ENCODE results near the gene NDUFC2.

Gene NDUFC2

GRCh38 chr11:78025378-78025777, 54.3 kb downstream of the NDUFC2 start:
- no peak for DNase-seq

DNA sequence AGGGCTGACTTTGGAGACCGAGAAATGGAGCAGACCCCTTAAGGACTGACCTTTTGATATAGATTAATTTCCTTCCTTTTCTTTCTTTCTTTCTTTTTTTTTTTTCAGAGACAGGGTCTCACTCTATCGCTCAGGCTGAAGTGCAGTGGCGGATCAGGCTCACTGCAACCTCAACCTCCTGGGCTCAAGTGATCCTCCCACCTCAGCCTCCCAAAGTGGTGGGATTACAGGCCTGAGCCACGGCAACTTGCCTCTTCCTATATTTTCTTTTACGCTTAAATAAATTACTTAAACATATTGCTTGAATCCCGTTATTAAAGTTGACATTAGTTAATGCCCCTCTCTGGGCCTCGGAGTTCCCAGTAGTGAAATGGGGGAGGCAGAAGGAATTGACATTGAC, 56.2 kb downstream of the NDUFC2 start:
- no peak for DNase-seq

DNA sequence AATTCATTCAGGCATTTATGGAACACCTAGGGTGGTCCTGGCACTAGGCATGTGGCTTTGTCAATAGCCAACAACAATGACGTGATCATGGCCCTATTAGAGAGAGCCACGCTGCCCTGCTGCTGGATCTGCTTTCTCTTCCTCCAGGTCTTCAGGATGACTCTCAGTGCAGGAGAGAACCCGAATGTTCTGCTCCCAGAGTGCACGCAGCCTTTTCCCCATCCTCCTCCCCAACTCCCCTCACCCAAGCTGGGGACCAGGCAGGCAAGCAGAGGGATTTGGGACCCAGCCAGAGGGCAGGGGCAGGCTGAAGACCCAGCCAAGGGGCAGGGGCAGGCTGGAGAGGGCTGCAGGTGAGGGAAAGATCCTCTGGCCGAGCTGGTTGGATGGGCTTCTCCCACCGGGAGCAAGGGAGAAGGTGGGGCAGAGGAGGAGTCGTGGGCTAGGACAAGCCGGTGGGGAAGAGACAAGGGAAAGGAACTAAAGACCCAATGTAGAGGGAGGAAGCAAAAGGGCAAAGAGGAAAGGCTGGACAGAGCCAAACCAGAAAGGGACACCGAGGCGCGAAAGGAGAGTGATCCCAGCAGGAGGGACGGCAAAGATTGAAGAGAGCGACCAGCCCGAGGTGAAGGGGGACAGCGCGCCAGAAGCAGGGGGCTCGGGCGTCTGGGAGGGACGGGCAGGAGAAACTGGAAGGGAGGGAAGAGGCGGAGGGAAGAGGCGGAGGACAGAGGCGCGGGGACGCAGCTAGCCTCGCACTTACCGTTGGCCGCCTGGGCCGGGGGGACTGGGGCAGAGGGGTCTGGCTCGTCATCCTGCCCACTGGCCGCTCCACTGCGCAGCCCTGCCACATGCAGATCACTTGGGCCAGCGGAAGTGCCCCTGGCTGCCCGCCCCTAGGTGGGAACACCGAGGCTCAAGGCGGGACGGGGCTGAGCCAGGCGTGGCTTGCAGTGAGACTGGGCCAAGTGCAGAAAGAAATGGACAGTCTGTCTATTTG, 57.0 kb downstream of the NDUFC2 start, which contains the start of gene KCTD14:
KCTD14 (minus strand) TSS at position 880 of the 1,000 bp plus-strand sequence; CDS start at position 853, 27 bp downstream.
- DNase-seq: peak; percentile 25

GRCh38 chr11:78021611-78022010, 58.1 kb downstream of the NDUFC2 start:
- no peak for DNase-seq

GRCh38 chr11:78020246-78020645, 59.4 kb downstream of the NDUFC2 start:
- DNase-seq: no peak

DNA sequence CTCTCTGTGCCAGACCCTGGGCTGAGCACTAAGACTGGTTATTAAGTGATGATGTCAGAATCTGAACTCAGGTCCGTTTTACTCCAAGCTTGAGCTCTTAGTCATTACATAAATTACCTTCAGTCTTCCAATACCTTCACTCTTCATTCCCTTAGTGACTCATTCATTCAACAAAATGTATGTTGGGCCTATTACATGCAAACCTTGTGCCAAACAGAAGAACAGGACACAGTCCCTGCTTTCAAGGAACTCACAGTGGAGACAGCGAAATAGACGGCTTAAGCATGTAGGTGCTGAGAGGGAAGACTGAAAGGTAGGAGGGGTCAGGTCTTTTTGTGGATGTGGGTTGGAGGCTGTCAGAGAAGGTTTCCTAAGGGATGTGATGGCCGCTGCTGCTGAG, 59.9 kb downstream of the NDUFC2 start:
- DNase-seq: no peak
